Stimulated activated CD4-positive, alpha-beta T cell treated with anti-CD3 and anti-CD28 coated beads, Interleukin-1b, Interleukin-23, amount 100 ng/mL, for 1 hour (primary cell): ENCODE results near the gene C1GALT1.
A peak's percentile ranks its signal among the peaks of the same experiment; 100 is the strongest.
"Not testable (repeated sequence)": the region's sequence is repeated elsewhere in the genome, so short reads cannot be mapped to it uniquely, and the experiment has no call there.

Experiments
- DNase-seq, 2 donors: peaks; one replicate each; pipeline ENCODE4 v3.0.0-alpha.2; 2020; ENCODE audit warnings: low read depth in 2 of 2

Gene C1GALT1

DNA sequence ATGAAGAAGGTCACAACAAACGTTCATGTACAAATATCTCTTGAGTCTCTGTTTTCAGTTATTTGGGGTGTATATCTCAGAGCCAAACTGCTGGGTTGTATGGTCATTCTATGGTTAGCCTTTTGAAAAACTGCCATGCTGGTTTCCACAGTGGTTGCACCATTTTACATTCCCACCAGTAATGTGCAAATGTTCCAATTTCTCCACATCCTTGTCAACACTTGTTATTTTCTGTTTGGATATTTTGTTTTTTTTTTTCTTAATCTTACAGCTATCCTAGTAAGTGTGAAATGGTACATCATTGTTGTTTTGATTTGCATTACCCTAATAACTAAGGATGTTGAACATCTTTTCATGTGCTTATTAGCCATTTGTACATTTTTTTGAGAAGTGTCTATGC lies 13.0 kb upstream of the C1GALT1 start:
- DNase-seq = no peak

- no peak for DNase-seq
Measured at GRCh38 chr7:7173956-7174632, 8.2 kb upstream of the C1GALT1 start.

GRCh38 chr7:7175075-7175695 lies 7.2 kb upstream of the C1GALT1 start:
- no peak for DNase-seq

- DNase-seq = no peak
Measured at GRCh38 chr7:7176406-7177043, 5.8 kb upstream of the C1GALT1 start.

DNA sequence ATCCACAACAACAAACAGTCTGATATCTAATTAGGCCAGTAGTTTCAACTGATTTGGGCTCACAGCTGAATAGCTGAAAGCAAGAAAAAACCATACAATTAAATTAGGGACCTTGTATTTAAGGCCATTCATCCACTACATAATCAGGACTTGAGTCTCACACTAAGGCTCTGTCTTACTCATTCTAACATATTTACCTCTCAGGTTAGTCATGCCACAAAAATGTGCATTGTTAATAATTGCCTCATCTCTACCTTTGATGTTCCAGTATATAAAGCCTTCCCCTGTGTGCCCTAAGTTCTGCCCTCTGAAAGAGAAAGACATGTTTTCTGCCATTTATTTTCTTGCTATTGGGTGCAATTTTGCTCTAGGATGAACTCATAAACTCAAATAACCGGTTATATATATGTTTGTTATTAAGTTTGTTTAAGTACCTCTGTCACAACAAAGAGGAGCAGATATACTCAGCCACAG lies 5.3 kb upstream of the C1GALT1 start:
- DNase-seq = no peak

DNA sequence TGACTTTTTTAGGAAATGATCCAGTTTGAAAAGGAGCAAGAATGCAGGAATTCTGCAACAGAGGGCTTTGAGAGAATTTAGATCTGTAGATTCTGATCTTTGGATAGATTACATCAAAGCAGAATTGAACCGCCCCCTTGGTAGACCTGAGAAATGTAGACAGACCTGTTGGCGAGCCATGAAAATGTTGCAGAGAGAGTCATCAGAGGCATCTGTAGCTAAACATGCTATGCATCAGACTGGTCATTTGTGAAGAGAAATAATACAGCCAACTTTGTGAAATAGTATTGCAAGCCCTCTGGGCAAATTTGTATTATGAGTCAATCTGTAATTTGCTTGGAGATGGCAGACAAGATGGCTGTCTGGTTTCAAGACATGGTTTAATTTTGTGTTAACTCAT lies 4.3 kb upstream of the C1GALT1 start:
- no peak for DNase-seq

DNA sequence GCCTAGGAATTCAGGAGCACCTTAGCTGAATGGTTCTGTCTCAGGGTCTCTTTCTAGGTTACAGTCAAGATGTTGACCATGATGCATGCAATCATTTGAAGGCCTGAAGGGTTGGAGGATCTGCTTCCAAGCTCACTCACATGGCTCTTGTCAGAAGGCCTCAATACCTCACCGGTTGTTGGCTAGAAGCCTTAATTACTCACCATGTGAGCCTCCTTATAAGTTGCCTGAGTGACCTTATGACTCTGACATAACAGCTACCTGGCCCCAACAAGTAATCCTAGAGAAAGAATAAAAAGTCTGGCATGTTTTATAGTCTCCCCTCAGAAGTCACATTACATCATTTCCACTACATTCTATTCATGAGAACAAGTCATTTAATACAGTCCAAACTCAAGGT lies 3.4 kb upstream of the C1GALT1 start:
- no peak for DNase-seq

DNA sequence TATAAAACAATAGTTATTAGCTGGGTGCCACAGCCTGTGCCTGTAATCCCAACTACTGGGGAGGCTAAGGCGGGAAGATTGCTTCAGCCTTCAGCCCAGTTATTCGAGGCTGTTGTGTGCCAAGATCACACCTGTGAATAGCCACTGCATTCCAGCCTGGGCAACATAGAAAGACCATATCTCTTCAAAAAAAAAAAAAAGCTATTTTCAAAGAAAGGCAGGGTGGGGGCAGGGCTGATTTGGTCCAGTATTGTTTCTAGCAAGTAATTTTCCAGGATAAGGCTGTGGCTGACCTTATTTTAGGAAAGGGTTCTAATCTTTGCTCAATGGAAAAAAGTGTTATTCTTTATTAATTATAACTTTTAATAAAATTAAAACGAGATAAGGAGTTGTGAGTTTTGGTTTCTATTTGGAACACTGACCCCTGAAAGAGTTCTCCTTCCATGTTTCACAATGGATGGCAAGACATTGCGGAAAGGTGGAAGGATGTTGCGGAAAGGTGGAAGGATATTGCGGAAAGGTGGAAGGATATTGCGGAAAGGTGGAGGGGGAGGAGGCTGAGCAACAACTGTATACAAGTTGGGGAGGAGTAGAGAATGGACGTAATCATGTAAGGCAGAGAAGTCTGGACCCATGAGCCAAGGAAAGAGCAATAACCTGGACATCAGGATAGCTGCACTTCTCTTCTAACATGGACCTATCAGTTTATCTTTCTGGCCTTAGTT lies 1.5 kb upstream of the C1GALT1 start:
- no peak for DNase-seq

DNA sequence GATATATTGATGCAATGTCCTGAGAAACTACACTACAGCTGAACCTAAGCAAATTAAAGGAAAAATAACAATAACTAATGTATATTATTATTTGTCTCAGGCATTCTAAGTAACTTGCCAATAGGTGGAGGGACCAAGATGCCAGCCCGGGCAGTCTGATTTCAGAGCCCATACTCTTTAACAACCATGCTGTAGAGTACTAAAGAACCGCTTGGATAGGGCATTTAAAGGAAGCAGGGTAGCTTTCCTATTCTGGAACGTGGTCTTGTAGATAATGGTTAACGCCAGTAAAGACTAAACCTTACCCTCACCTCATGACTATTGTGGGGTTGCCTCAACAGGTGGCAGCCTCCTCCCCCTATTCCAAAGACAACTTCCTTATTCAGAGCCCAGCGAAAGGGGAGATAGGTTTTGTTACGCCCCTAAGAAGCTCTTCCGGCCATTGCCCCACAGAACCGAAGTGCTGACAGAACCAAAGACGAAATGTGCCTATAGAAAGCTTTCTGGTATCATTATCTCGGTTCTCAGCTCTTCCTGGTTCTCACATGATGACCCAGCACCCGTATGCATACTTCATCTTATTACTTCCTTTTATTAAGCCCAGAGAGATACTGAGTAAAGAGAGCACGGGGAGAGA lies 707 bp upstream of the C1GALT1 start:
- DNase-seq = peak in 1 of 2 donors; percentile 9

DNA sequence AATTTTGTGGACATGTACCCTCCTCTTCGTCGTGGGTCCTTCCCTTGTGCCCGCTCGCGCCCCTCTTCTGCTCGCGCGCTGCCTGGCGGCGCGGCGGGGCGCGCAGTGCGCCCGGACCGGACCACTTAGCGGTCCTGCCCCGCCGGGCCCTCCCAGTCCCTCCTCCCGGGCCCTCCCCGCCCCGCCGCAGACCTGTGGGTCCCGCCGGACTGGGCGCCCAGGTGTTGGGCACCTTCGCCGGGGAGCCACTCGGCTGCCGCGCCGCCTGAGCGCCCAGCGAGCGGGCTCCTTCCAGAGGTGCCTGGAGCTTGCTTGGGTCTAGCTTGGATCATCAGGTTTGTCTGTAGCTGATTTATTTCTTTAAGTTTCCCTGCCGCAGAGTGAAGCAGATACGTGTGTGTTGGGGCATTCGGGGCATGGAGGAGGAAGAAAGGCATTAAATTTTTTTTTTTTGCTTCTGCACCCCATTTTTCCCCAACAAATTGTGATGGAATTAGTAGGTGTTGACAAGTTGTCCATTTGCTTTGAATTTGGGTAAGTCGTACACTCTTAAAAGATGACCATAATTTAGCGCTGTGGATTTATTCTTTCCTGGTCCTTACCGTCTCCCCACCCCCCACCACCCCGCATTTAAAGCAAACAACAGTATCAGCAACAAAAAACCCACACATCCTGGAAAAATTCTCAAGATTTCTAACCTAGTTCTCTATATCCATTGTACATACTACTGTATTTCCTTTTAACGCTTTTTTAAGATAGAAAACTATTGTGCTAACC lies 905 bp downstream of the C1GALT1 start:
- peak; percentile 11 to 17 for DNase-seq

DNA sequence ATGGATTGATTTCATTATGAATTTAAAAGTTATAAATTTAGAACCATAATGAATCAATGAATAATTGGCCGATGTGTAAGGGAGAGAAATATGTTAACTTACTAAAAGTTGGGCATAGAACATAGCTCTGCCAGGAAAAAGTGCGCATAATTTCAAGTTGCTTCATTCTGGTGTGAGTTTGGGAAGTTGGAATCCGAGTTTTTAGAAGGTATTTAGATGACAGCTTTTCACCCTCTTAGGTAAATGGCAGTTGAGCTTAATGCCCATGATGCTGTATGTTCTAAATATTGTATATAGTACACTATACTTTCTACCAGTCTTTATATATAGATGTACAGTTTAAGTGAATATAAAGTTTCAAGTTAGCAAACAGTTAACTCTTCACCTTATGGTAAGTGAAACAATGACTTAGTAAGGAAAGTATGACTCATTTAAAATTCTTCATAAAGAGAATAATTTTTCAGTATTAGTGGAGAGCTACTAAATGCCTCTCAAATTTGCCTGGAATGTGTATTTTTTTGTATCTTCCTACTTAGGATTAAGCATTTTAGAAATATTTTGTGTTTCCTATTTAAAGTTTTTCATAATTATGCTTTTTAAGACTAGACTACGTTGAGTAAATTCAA lies 1.6 kb downstream of the C1GALT1 start:
- no peak for DNase-seq

DNA sequence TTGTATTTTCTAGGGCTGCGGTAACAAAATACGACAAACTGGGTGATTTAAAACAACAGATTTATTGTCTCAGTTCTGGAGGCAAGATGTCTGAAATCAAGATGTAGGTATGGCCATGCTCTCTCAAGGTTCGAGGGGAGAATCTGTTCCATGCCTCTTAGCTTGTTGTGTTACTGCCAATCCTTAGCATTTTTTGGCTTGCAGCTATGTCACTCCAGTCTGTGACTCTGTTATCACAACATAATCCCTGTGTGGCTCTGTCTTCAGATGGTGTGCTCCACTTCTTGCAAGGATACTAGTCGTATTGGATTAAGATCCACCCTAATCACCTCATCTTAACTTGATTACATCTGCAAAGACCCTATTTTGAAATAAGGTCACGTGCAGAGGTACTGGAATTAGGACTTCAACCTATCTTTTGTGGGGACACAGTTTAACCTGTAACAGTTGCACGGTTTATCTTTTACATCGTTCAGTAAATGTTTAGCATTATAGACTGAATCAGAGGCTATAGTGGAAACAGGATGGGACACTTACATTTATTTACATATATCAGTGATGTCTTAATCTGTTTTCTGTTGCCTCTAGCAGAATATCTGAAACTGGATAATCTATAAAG lies 3.1 kb downstream of the C1GALT1 start:
- DNase-seq = no peak

- DNase-seq = no peak
Measured at GRCh38 chr7:7188091-7188490, 5.7 kb downstream of the C1GALT1 start.

GRCh38 chr7:7188742-7189141 lies 6.4 kb downstream of the C1GALT1 start:
- no peak for DNase-seq

DNA sequence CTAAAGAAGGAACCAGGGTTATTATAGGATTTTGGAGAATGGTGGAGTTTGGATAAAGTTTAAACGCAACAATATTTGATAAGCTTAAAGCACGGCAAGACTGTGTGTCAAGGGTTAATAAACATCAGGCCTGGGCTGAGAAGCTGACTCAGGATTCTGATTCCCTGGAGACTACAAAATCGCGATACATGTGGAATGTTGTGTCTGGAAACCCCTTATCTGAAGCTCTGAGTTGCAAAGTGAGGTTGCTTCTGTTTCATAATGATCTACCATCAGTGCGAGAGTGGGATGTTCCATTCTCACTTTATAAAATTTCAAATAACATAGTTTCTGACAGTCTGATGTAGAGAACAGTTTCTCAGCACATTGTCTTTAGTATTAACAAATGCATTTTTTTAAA lies 7.8 kb downstream of the C1GALT1 start:
- DNase-seq = no peak

DNA sequence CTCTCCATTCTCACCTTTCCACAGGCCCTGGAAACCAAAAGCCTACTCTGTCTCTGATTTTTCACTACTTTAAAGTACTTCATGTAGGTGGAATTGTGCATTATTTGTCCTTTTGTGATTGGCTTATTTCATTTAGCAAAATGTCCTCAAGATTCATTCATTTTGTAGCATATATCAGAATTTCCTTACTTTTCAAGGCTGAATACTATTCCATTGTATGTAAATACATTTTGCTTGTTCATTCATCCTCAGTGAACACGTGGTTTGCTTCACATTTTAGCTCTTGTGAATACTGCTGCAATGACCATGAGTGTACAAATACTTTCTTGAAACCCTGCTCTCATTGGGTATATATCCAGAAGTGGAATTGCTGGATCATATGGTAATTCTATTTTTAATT lies 8.8 kb downstream of the C1GALT1 start:
- DNase-seq = no peak

DNA sequence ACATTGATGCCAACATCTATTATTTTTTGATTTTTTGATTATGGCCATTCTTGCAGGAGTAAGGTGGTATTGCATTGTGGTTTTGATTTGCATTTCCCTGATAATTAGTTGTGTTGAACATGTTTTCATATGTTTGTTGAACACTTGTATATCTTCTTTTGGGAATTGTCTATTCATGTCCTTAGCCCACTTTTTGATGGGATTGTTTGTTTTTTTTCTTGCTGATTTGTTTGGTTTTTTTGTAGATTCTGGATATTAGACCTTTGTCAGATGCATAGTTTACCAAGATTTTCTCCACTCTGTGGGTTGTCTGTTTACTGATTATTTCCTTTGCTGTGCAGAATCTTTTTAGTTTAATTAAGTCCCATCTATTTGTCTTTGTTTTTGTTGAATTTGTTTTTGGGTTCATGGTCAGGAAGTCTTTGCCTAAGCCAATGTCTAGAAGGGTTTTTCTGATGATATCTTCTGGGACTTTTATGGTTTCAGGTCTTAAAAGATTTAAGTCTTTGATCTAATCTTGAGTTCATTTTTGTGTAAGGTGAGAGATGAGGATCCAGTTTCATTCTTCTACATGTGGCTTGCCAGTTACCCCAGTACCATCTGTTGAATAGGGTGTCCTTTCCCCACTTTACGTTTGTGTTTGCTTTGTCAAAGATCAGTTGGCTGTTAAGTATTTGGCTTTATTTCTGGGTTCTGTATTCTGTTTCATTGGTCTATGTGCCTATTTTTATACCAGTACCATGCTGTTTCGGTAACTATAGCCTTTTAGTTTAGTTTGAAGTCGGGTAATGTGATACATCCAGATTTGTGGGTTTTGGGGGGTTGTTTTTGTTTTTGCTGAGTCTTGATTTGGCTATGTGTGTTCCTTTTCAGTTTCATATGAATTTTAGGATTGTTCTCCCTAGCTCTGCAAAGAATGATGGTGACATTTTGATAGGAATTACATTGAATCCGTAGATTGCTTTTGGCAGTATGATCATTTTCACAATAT lies 10.7 kb downstream of the C1GALT1 start:
- DNase-seq = not testable (repeated sequence)

DNA sequence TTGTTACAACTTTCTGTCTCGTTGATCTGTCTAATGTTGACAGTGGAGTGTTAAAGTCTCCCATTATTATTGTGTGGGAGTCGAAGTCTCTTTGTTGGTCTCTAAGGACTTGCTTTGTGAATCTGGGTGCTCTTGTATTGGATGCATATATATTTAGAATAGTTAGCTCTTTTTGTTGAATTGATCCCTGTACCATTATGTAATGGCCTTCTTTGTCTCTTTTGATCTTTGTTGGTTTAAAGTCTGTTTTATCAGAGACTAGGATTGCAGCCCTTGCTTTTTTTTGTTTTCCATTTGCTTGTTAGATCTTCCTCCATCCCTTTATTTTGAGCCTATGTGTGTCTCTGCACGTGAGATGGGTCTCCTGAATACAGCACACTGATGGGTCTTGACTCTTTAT lies 17.2 kb downstream of the C1GALT1 start:
- not testable (repeated sequence) for DNase-seq

DNA sequence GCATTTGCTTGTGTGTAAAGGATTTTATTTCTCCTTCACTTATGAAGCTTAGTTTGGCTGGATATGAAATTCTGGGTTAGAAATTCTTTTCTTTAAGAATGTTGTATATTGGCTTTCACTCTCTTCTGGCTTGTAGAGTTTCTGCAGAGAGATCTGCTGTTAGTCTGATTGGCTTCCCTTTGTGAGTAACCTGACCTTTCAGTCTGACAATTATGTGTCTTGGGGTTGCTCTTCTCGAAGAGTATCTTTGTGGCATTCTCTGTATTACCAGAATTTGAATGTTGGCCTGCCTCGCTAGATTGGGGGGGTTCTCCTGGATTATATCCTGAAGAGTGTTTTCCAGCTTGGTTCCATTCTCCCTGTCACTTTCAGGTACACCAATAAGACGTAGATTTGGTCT lies 17.9 kb downstream of the C1GALT1 start:
- not testable (repeated sequence) for DNase-seq
